Right renal pelvis (tissue), 4 donors: ENCODE results near the gene DGKQ. TPM values are rescaled to one million over a fixed set of nuclear protein-coding genes. Genes with fewer than 3 reads are reported as not detected.

Experiments used
- DNase-seq, 4 donors: peaks; one replicate each; pipeline ENCODE4 v3.0.0-alpha.2; 2013; ENCODE audit warnings: low read depth in 4 of 4, low spot score in 3 of 4, missing footprints in 1 of 4
- polyA plus RNA-seq, 4 donors: library from polyadenylated mRNA; unstranded; fragments of 120-200 nt; gene quantifications; one replicate each; pipeline ENCODE4 v1.2.1, GENCODE V29; 2013; ENCODE audit not compliant: insufficient read length in 4 of 4

Gene DGKQ
- polyA plus RNA-seq, 4 donors, result 6.4 to 10.4 (median 6.8) TPM

DNA sequence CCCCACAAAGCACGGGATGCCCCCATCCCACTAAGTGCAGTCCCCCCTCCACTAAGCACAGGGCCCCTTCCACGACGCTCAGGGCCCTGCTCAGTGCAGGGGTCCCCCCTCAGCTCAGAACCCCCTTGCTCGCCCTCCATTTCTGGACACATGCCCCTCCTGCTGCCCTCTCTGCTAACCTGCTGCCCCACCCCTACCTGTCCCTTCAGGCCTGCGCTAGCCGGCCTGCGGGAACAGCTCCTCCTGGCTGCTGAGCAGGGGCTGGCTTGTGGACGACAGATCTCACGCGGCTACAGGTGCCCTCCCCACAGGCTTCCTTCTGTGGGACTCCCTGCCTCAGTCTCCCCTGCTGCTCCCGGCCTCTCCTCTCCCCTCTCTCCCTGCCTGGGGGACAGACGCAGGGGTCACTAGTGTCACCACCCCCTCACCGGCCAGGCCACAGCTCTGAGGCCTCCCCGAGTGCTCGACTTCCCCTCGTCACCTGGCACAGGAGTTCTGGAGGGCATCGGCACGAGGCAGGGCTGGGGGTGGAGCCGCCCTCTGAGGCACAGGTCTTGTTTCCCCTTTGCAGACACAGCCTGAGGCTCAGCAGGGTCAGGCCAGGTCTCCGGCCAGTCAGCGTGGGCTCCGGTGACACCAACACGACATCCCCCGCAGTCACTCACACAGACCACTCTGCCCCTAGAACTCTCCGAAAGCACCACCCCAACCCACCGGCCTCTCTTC is 62.8 kb downstream of the DGKQ start:
- no peak for DNase-seq

- DNase-seq, result no peak
Observed at GRCh38 chr4:909821-910220, 63.5 kb downstream of the DGKQ start.

DNA sequence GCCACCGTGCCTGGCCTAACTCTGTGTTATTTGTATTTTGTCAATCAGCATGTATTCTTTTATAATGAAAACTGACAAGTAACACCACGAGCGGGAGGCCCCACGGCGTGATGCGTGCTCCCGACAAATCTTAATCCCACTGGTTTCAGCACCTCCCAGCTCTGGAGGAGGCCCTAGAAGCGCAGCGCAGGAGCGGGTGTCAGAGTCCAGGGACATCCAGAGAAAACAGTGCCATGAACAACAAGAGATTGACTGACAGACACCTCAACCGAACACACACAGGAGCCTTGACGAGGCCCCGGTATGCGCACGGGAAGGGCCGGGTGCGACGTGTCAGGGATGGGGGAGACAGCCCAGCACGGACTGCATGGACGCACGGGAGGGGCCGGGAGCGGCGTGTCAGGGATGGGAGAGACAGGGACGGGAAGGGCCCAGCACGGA is 64.2 kb downstream of the DGKQ start:
- DNase-seq, result no peak

Other genes with a start within 250 kb of the DGKQ start
- gene CPLX1, start 147.4 kb downstream of the DGKQ start, polyA plus RNA-seq, result 1 to 10 TPM; 1.4 to 3.3 (median 1.9) TPM
- gene GAK, start 41.3 kb downstream of the DGKQ start, polyA plus RNA-seq, result 10 to 100 TPM; 52.1 to 71.6 (median 58.7) TPM
- gene TMEM175, start 41.1 kb downstream of the DGKQ start, polyA plus RNA-seq, result 10 to 100 TPM; 21.6 to 26.8 (median 23.5) TPM
- 10 to 100 TPM; 10.2 to 19.2 (median 12.9) TPM for gene IDUA, start 13.5 kb upstream of the DGKQ start, polyA plus RNA-seq
- gene SLC26A1, start 19.8 kb upstream of the DGKQ start, polyA plus RNA-seq, result 10 to 100 TPM in 2 of 4 donors, 1 to 10 TPM in 2; 6.6 to 15.6 (median 9.7) TPM
- gene FGFRL1, start 38.1 kb upstream of the DGKQ start, polyA plus RNA-seq, result 10 to 100 TPM; 33.3 to 45.2 (median 35.5) TPM
- 10 to 100 TPM; 10.8 to 16.8 (median 13.0) TPM for gene RNF212, start 140.0 kb upstream of the DGKQ start, polyA plus RNA-seq
- gene SPON2, start 199.0 kb upstream of the DGKQ start, polyA plus RNA-seq, result 10 to 100 TPM in 2 of 4 donors, 1 to 10 TPM in 2; 9.3 to 18.3 (median 10.6) TPM